A673 (cell line): Measurements from ENCODE around the gene CASP5.

Source experiments
- CTCF ChIP-seq: fragments of 300-800, 200-600 bp; sonication (generic); conservative IDR thresholded peaks from 2 replicates; pipeline ENCODE4 v1.5.1; 2017; ENCODE audit warnings: low read depth, mild to moderate bottlenecking, antibody characterized with exemption, low read length, moderate library complexity, mixed read lengths
- EZH2 ChIP-seq: fragments of 200-600 bp; sonication (generic); IDR thresholded peaks from 2 replicates; pipeline ENCODE4 v1.6.1; 2017; ENCODE audit warnings: borderline replicate concordance, low read depth, mild to moderate bottlenecking, mixed read lengths, antibody characterized with exemption, low read length; ENCODE audit not compliant: poor library complexity, severe bottlenecking

GRCh38 chr11:105034813-105035620, 12.0 kb upstream of the CASP5 start, which contains the start of gene CASP1:
- TF ChIP-seq CTCF (no peak), EZH2 (no peak)
